SK-N-DZ (cell line): ENCODE results near the gene SPNS1.
"Not testable (repeated sequence)": the region's sequence is repeated elsewhere in the genome, so short reads cannot be mapped to it uniquely, and the experiment has no call there.

Experiments used
- DNase-seq: peaks from one replicate; pipeline ENCODE4 v3.0.0-alpha.2; 2015; ENCODE audit warnings: low spot score

SPNS1 gene

DNA sequence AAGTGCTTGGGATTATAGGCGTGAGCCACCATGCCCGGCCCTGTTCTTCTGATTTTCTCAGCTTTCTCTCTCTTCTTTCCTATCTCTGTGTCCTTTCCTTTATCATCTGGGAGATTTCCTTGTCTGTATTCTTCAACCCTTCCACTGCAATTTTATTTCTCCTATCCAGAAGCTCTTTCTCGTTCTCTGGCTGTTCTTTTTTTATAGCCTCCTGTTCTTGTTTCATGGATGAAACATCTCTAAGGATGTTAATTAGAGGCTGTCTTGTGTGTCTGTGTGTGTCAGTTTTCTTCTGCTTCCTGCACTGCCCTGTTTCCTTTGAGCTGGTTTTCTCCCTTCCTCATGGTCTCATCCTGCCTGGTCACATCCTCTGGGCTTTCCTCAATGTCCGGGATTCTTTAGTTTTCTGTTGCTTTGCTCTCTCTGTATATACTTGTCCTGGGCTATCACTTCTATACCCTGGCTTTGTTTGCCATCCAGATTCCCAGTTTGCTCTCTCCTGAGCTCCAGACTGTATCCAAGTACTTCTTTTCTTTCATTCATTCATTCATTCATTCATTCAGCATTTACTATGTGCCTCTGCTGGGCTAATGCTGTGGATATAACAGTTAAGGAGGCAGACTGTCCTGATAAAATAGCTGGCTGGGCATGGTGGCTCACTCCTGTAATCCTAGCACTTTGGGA lies 12.7 kb downstream of the SPNS1 start:
- DNase-seq: no peak

DNA sequence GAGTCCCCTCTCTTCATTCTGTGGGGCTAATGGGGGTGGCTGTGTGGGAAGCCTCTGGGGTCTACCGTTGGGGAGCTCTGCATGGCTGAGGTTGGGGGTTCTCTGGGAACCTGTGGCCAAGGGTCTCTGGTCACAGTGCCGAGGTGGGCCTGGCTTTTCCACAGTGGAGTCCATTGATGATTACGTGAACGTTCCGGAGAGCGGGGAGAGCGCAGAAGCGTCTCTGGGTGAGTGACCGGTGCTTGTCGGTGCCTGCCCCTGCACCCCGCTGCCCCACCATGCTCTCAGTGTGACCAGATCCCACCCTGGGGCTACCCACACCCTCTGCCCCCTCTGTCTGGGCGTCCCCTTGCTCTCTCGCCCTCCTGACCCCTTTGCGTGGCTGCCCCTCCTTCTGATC lies 14.8 kb downstream of the SPNS1 start:
- no peak for DNase-seq

GRCh38 chr16:28990375-28991040 lies 15.9 kb downstream of the SPNS1 start:
- no peak for DNase-seq

- no peak for DNase-seq
Observed at GRCh38 chr16:28991687-28992086, 17.1 kb downstream of the SPNS1 start.

DNA sequence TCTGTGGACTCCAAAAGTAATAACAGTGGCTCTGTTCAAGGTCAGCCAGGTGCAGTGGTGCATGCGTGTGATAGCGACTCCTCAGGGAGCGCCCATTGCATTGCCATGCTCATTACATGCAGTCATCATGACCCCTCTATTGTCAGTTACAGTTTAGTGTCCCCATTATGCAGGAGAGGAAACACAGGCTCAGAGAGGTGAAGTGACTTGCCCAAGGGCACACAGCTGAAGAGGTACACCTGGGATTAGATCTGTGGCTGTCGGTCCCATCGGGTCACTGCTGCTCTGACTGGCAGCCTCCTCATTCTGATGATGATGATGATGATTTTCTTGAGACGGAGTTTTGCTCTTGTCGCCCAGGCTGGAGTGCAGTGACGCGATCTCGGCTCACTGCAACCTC lies 17.9 kb downstream of the SPNS1 start:
- no peak for DNase-seq

- no peak for DNase-seq
Observed at GRCh38 chr16:28998837-28999236, 24.3 kb downstream of the SPNS1 start.

- DNase-seq: no peak
Observed at GRCh38 chr16:28999577-28999976, 25.0 kb downstream of the SPNS1 start.

- no peak for DNase-seq
Observed at GRCh38 chr16:29000019-29000418, 25.4 kb downstream of the SPNS1 start.

GRCh38 chr16:29004496-29005139 lies 30.0 kb downstream of the SPNS1 start:
- DNase-seq: not testable (repeated sequence)

- no peak for DNase-seq
Observed at GRCh38 chr16:29007730-29008593, 33.4 kb downstream of the SPNS1 start.

- no peak for DNase-seq
Observed at GRCh38 chr16:29009050-29009837, 34.7 kb downstream of the SPNS1 start.

GRCh38 chr16:29009838-29010166 lies 35.2 kb downstream of the SPNS1 start:
- DNase-seq: no peak

- DNase-seq: no peak
Observed at GRCh38 chr16:29011112-29011511, 36.5 kb downstream of the SPNS1 start.

DNA sequence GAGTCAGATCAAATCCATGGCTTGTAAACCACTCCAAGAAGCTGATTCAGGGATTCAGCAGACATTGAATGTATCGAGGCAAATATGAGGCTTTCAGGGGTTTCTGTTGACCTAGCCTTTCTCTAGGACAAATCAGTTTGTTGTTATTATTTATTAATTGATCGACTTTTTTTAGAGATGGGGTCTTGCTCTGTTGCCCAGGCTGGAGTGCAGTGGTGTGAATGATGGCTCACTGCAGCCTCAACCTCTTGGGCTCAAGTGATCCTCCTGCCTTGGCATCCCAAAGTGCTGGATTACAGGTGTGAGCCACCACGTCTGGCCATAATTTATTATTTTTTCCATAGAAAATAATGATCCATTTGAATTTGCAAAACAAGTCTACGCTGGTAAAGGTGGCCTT lies 37.3 kb downstream of the SPNS1 start:
- DNase-seq: no peak

DNA sequence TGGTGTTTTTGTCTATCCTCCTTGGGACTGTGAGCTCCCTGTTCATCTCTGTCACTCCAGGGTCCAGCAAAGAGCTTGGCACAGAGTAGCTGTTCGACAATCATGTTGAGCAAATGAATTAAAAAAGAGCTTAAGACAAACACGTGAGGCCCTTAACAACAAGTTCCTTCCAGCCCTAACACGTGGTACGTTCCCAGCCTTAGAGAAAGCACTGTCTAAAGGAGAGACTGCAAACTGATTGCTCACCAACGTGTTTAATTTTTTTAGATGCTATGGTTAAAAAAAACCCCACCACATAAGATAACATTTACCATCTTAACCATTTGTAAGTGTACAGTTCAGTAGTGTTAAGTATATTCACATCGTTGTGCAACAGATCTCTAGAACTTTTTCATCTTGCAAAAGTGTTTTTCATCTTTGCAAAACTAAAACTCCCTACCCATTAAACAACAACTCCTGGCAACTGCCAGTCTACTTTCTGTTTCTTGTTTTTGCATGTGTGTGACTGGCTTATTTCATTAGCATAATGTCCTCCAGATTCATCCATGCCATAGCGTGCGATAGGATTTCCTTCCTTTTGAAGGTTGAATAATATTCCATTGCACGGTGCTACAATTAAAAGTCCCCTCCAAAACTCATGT lies 38.5 kb downstream of the SPNS1 start:
- DNase-seq: no peak

- no peak for DNase-seq
Observed at GRCh38 chr16:29014561-29015069, 40.0 kb downstream of the SPNS1 start.

DNA sequence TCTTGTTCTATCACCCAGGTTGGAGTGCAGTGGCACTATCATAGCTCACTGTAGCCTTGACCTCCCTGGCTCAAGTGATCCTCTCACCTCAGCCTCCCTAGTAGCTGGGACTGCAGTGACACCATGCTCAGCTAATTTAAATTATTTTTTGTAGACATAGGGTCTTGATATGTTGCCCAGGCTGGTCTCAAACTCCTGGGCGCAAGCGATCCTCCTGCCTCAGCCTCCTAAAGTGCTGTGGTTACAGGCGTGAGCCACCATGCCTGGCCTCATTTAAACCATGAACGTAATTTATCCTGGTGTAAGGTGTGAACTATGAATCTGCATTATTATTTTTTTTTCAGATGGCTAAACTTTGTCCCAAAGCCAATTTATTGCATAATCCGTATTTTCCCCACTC lies 47.6 kb downstream of the SPNS1 start:
- no peak for DNase-seq

- no peak for DNase-seq
Observed at GRCh38 chr16:29023279-29024277, 49.0 kb downstream of the SPNS1 start.

- DNase-seq: no peak
Observed at GRCh38 chr16:29024278-29024677, 49.7 kb downstream of the SPNS1 start.
